K562 (cell line): ENCODE measurements around the gene TEDDM1. TPM values are rescaled to one million over a fixed set of nuclear protein-coding genes. Genes with fewer than 3 reads are reported as not detected.

Source experiments
- ADNP ChIP-seq: fragments of 200-800 bp; sonication (Bioruptor generic); IDR thresholded peaks from 2 replicates; pipeline ENCODE4 v1.6.1; 2016; ENCODE audit warnings: missing genetic modification characterization, missing compliant biosample characterization
- AFF4 ChIP-seq: sonication (generic); formaldehyde crosslinking; IDR thresholded peaks from 2 replicates; pipeline ENCODE4 v1.8.0; 2023; ENCODE audit warnings: mild to moderate bottlenecking, missing genetic modification reagents
- EHMT2 ChIP-seq: fragments of 450-650 bp; IDR thresholded peaks from 2 replicates; pipeline ENCODE4 v1.6.1; 2018; ENCODE audit warnings: antibody characterized with exemption
- HDAC8 ChIP-seq: fragments of 450-650 bp; IDR thresholded peaks from 2 replicates; pipeline ENCODE4 v1.6.1; 2016; ENCODE audit warnings: mild to moderate bottlenecking, missing genetic modification characterization, moderate library complexity, missing compliant biosample characterization
- ILF3 ChIP-seq: fragments of 450-650 bp; IDR thresholded peaks from 2 replicates; pipeline ENCODE4 v1.6.1; 2018; ENCODE audit warnings: antibody characterized with exemption, mild to moderate bottlenecking, moderate library complexity, borderline replicate concordance
- JUND ChIP-seq, 2 experiments: IDR thresholded peaks; 2 replicates in 1 of 2; 3 replicates in 1 of 2; pipeline ENCODE4 v1.6.1; 2011; ENCODE audit warnings: borderline replicate concordance in 2 of 2, low read depth in 2 of 2, low read length in 2 of 2, improper control_type of control experiment in 1 of 2, missing biosample characterization in 1 of 2, missing genetic modification characterization in 1 of 2, missing genetic modification reagents in 1 of 2
- NFIX ChIP-seq: fragments of 250-450 bp; sonication (Bioruptor Pico); IDR thresholded peaks from 2 replicates; pipeline ENCODE4 v1.4.0; 2020; ENCODE audit warnings: low read depth, mild to moderate bottlenecking, moderate library complexity
- PKNOX1 ChIP-seq: fragments of 450-650 bp; IDR thresholded peaks from 2 replicates; pipeline ENCODE4 v1.6.1; 2016
- POLR2AphosphoS2 ChIP-seq: IDR thresholded peaks from 2 replicates; pipeline ENCODE4 v1.6.1; 2012; ENCODE audit warnings: low read length, improper control_type of control experiment
- POLR3A ChIP-seq: IDR thresholded peaks from 2 replicates; pipeline ENCODE4 v1.6.1; 2011; ENCODE audit warnings: borderline replicate concordance, mild to moderate bottlenecking, moderate library complexity; ENCODE audit not compliant: insufficient read length, insufficient read depth; ENCODE audit errors: extremely low read depth
- TCF7L2 ChIP-seq: fragments of 150-350 bp; IDR thresholded peaks from 2 replicates; pipeline ENCODE4 v1.6.1; 2016; ENCODE audit warnings: low read depth, mild to moderate bottlenecking, low read length, moderate library complexity
- VEZF1 ChIP-seq: fragments of 200-800 bp; sonication (Bioruptor generic); IDR thresholded peaks from 2 replicates; pipeline ENCODE4 v1.6.1; 2017; ENCODE audit warnings: missing genetic modification characterization, missing compliant biosample characterization
- ZNF165 ChIP-seq: fragments of 250-450 bp; sonication (Bioruptor Pico); IDR thresholded peaks from 2 replicates; pipeline ENCODE4 v1.4.0; 2020; ENCODE audit warnings: borderline replicate concordance
- ZNF232 ChIP-seq: sonication (generic); formaldehyde crosslinking; IDR thresholded peaks from 2 replicates; pipeline ENCODE4 v1.8.0; 2022; ENCODE audit warnings: mild to moderate bottlenecking, missing genetic modification reagents
- ZNF253 ChIP-seq: fragments of 250-450 bp; sonication (Bioruptor Pico); conservative IDR thresholded peaks from 2 replicates; pipeline ENCODE4 v1.6.1; 2021; ENCODE audit warnings: mild to moderate bottlenecking
- ZNF398 ChIP-seq: fragments of 250-450 bp; sonication (Bioruptor Pico); IDR thresholded peaks from 2 replicates; pipeline ENCODE4 v1.8.0; 2021; ENCODE audit warnings: moderate library complexity, mild to moderate bottlenecking, inconsistent platforms
- polyA plus RNA-seq, 8 experiments: library from polyadenylated mRNA; depleted of rRNA in 4 of 8; stranded (reverse) in 5 of 8; unstranded in 3 of 8; fragments of >200 nt; fragmentation: Nextera tagmentation in 2 of 8; fragmentation: Illumina TruSeq in 1 of 8; extraction: Ambion mirVana in 2 of 8; extraction: Trizol in 1 of 8; gene quantifications; 2 replicates each; pipeline versions ENCODE4 v1.2.1 to v1.2.3, GENCODE V29; 2011 to 2014; ENCODE audit warnings: inconsistent platforms in 1 of 8, missing spikeins in 1 of 8
- total RNA-seq, 7 experiments: library from RNA; depleted of rRNA in 6 of 7; stranded (reverse); fragments of >200 nt in 6 of 7; fragmentation: Illumina TruSeq in 2 of 7; extraction: Trizol in 2 of 7; gene quantifications; 2 replicates each; pipeline versions ENCODE4 v1.2.1 to v1.2.3, GENCODE V29; 2011 to 2021; ENCODE audit warnings: low replicate concordance in 1 of 7

TEDDM1 gene
- total and polyA plus RNA-seq, 9 of the 15 experiments (the other 6 are each of a cell fraction or from before 2014, with no cell fraction given), result not detected

GRCh38 chr1:182385885-182386853 is 14.3 kb downstream of the TEDDM1 start (continued):
- TF ChIP-seq POLR3A, result no peak
- no peak for TF ChIP-seq ZNF398 (CRISPR knock-in tag)
- no peak for TF ChIP-seq VEZF1 (CRISPR knock-in tag)
- TF ChIP-seq JUND (IDR thresholded peaks at IDR 0.05; ENCODE audit: borderline replicate concordance, low read depth, low read length), result no peak
- TF ChIP-seq JUND (tag; IDR thresholded peaks at IDR 0.05; ENCODE audit: borderline replicate concordance, low read depth, low read length), result no peak
- no peak for TF ChIP-seq NFIX (CRISPR knock-in tag)
- TF ChIP-seq EHMT2, result no peak
- TF ChIP-seq TCF7L2, result no peak
- TF ChIP-seq PKNOX1, result no peak
- TF ChIP-seq HDAC8 (tag), result no peak
- no peak for TF ChIP-seq ZNF232 (CRISPR knock-in tag)
- 0 out of 2 replicates have a peak, but pooled peaks have one; percentile 57 for TF ChIP-seq AFF4 (CRISPR knock-in tag)
- TF ChIP-seq ZNF165 (CRISPR knock-in tag), result no peak
- TF ChIP-seq ILF3, result 0 out of 2 replicates have a peak, but pooled peaks have one; percentile 41
- no peak for TF ChIP-seq ZNF253 (CRISPR knock-in tag)
- TF ChIP-seq POLR2AphosphoS2, result peak; percentile 39; the same call in 1 of the 2 replicates
- no peak for TF ChIP-seq ADNP (tag)
